CD4-positive, alpha-beta T cell treated with Interleukin-12 subunit alpha and Interleukin-12 subunit beta, for 1 hour (primary cell): ENCODE measurements around the gene PGAP6.
"Not testable (repeated sequence)": the region's sequence is repeated elsewhere in the genome, so short reads cannot be mapped to it uniquely, and the experiment has no call there.

ENCODE experiments used
- DNase-seq: peaks from one replicate; pipeline ENCODE4 v3.0.0-alpha.2; 2020

PGAP6 gene

GRCh38 chr16:378113-378820, 3.5 kb downstream of the PGAP6 start:
- not testable (repeated sequence) for DNase-seq

GRCh38 chr16:377419-377951, 4.3 kb downstream of the PGAP6 start:
- no peak for DNase-seq

GRCh38 chr16:376817-377418, 4.9 kb downstream of the PGAP6 start:
- no peak for DNase-seq

GRCh38 chr16:375927-376816, 5.6 kb downstream of the PGAP6 start:
- no peak for DNase-seq

- DNase-seq = no peak
Measured at GRCh38 chr16:375212-375611, 6.6 kb downstream of the PGAP6 start.

- no peak for DNase-seq
Measured at GRCh38 chr16:374616-374926, 7.2 kb downstream of the PGAP6 start.

- DNase-seq = no peak
Measured at GRCh38 chr16:373848-374615, 7.7 kb downstream of the PGAP6 start.

- no peak for DNase-seq
Measured at GRCh38 chr16:373020-373598, 8.7 kb downstream of the PGAP6 start.

- no peak for DNase-seq
Measured at GRCh38 chr16:372302-372983, 9.3 kb downstream of the PGAP6 start.

- no peak for DNase-seq
Measured at GRCh38 chr16:371515-372301, 10.1 kb downstream of the PGAP6 start.

GRCh38 chr16:370979-371514, 10.7 kb downstream of the PGAP6 start:
- DNase-seq = no peak

GRCh38 chr16:370443-370842, 11.3 kb downstream of the PGAP6 start, which contains the start of gene MRPL28:
MRPL28 (minus strand) TSS chr16:370538; CDS start chr16:370218, 320 bp downstream.
- DNase-seq = peak; percentile 94

GRCh38 chr16:369866-370436, 11.8 kb downstream of the PGAP6 start:
- no peak for DNase-seq

GRCh38 chr16:369275-369865, 12.4 kb downstream of the PGAP6 start:
- no peak for DNase-seq

- DNase-seq = no peak
Measured at GRCh38 chr16:368388-369158, 13.2 kb downstream of the PGAP6 start.

GRCh38 chr16:367333-367903, 14.4 kb downstream of the PGAP6 start:
- no peak for DNase-seq

- DNase-seq = no peak
Measured at GRCh38 chr16:366476-366875, 15.3 kb downstream of the PGAP6 start.
